D341Med (cell line): Measurements from ENCODE around the gene ACTR6.
A peak's percentile ranks its signal among the peaks of the same experiment; 100 is the strongest.
"Not testable (repeated sequence)": the region's sequence is repeated elsewhere in the genome, so short reads cannot be mapped to it uniquely, and the experiment has no call there.

ENCODE experiments used
- DNase-seq: peaks from one replicate; pipeline ENCODE4 v3.0.0; 2012; ENCODE audit warnings: low spot score

ACTR6 gene

DNA sequence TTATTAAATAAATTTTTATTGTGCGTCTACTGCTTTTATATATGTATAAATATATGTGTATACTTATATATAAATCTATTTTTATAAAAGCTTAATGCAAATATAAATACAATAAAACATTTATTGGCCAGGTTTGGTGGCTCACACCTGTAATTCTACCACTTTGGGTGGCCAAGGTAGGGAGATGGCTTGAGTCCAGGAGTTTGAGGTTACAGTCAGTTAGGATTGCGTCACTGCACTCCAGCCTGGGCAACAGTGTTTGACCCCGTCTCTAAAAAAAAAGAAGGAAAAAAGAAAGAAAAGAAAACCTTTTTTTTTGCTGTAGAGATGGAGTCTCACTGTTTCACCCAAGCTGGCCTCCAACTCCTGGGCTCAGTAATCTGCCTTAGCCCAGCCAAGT, 20.9 kb downstream of the ACTR6 start:
- no peak for DNase-seq

- DNase-seq: not testable (repeated sequence)
Measured at GRCh38 chr12:100222173-100222572, 21.6 kb downstream of the ACTR6 start.

DNA sequence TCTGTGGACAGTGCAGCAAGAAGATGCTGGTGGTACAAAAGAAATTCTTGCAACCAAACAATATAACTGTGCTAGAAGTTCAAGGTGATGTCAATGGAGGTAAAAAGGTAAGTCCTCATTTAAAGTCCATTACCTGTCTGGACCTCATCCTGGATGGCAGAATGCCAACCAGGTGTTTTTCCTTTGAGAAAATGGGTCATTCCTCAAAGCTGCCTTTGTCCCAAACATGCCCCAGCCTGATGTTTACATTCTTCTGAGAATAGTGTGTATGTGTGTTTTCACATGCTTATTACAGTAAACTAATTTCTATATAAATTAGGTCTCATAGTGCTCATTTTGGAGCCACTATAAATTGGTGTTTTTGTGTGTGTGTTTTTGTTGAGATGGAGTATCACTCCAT, 24.9 kb downstream of the ACTR6 start:
- no peak for DNase-seq

- DNase-seq: peak; percentile 41
Measured at GRCh38 chr12:100229036-100229635, 28.5 kb downstream of the ACTR6 start.

- no peak for DNase-seq
Measured at GRCh38 chr12:100229876-100230275, 29.3 kb downstream of the ACTR6 start.

- not testable (repeated sequence) for DNase-seq
Measured at GRCh38 chr12:100231873-100232272, 31.3 kb downstream of the ACTR6 start.

GRCh38 chr12:100234166-100234565, 33.6 kb downstream of the ACTR6 start:
- DNase-seq: no peak

- DNase-seq: peak; percentile 50
Measured at GRCh38 chr12:100234591-100235304, 34.1 kb downstream of the ACTR6 start.

DNA sequence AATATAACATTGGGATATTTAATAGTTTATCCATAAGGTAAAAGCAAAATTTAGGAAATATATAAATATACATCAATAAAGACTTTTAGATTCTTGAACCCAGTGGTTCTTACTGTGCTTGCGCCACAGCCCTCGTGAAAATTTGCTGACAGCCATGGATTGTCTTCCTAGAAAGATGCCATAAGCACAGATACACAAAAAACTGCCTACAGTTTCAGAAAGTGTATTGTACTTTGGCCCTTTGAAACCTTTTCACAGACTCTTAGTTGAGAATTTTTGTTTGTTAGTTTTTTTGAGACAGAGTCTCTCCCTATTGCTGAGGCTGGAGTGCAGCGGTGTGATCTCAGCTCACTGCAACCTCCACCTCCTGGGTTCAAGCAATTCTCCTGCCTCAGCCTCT, 38.2 kb downstream of the ACTR6 start:
- no peak for DNase-seq

DNA sequence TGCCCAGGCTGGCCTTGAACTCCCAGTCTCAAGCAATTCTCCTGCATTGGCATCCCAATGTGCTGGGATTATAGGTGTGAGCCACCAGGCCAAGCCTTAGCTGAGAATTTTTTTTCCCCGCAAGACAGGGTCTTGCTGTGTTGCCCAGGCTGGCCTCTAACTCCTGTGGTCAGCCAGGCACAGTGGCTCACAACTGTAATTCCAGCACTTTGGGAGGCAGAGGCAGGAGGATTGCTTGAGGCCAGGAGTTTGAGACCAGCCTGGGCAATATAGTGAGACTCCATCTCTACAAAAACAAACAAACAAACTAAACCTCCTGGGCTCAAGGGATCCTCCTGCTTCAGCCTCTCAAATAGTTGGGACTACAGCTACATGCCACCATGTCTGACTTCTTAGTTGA, 39.0 kb downstream of the ACTR6 start:
- no peak for DNase-seq

DNA sequence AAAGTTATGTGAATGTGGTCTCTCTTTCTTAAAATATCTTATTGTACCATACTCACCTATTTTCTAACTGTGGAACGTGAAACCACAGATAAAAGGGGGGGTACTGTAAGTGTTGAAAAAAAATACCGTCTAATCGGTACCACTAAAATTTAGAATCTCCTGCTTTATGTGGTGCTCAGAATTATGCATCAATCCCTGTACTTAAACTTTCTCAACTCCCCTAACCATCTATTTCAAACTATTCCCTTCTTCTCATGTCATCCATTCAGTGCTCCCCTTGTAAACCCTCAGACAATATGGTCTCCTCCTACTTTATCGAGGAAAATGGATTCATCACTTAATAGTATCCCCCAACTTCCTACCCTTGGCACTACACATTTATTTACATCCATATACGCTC, 42.5 kb downstream of the ACTR6 start:
- no peak for DNase-seq

DNA sequence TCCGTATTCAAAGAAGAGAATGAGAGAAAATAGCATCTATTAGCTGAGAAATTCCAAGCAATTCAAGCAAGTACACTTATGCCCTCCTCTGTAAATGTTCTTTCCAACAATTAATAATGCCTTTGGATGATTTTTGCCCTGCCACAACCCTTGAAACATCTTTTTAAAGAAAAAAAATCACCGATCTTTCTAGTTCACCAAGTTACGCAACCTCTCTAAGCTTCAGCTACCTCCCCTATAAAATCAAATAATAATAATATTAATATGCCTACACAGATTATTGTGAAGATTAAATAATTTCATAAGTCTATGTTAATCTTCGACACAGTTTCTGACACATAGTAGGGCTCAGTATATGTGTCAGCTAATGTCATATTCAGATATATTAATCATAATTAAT, 47.1 kb downstream of the ACTR6 start:
- no peak for DNase-seq

DNA sequence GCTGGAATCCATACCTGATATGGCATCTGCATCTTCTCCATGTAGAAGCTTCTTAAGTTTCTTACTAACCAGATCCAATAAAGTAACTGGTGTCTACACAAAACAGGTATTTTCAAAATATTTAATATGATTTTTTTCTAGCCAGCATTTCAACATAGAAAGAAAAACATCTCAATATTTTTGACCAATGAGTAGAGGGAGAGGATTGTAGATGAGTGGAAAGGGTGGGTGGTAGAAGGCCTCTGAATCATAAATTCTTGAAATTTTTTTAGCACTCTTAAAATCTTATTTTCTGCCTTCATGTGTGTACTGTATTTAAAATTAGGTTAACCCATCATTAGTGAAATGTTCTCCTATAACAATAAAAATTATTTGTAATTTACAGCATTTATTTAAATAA, 48.3 kb downstream of the ACTR6 start:
- no peak for DNase-seq

- DNase-seq: no peak
Measured at GRCh38 chr12:100249941-100250340, 49.3 kb downstream of the ACTR6 start.

- DNase-seq: no peak
Measured at GRCh38 chr12:100251917-100252316, 51.3 kb downstream of the ACTR6 start.

DNA sequence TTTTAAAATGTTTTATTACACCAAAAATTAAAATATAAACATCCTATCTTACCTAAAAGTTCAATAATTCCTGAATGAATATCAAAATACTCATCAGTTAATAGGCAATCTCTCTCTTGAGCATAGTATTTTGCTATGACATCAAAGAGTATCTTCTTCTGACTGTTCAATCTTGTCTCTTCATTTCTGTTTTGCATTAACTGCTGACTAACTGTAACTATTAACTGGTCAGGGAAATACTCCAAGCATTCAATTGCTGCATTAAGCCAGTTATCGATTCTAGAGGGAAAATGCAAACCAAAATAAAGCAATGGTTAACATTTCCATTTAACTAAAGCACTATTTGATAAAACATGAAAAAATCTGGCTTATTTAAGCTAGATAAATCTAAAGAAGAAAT, 52.8 kb downstream of the ACTR6 start:
- no peak for DNase-seq

- no peak for DNase-seq
Measured at GRCh38 chr12:100254876-100255275, 54.3 kb downstream of the ACTR6 start.

GRCh38 chr12:100258127-100258526, 57.5 kb downstream of the ACTR6 start:
- no peak for DNase-seq

GRCh38 chr12:100263131-100263530, 62.5 kb downstream of the ACTR6 start:
- no peak for DNase-seq

DNA sequence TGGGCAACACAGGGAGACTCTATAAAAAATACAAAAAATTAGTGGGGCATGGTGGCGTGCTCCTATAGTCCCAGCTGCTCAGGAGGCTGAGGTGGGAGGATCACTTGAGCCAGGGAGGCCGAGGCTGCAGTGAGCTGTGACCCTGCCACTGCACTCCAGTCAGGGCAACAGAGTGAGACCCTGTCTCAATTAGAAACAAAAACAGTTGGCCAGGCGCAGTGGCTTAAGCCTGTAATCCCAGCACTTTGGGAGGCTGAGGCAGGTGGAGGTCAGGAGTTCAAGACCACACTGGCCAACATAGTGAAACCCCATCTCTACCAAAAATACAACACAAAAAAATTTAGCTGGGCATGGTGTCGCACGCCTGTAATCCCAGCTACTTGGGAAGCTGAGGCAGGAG, 64.5 kb downstream of the ACTR6 start:
- not testable (repeated sequence) for DNase-seq

DNA sequence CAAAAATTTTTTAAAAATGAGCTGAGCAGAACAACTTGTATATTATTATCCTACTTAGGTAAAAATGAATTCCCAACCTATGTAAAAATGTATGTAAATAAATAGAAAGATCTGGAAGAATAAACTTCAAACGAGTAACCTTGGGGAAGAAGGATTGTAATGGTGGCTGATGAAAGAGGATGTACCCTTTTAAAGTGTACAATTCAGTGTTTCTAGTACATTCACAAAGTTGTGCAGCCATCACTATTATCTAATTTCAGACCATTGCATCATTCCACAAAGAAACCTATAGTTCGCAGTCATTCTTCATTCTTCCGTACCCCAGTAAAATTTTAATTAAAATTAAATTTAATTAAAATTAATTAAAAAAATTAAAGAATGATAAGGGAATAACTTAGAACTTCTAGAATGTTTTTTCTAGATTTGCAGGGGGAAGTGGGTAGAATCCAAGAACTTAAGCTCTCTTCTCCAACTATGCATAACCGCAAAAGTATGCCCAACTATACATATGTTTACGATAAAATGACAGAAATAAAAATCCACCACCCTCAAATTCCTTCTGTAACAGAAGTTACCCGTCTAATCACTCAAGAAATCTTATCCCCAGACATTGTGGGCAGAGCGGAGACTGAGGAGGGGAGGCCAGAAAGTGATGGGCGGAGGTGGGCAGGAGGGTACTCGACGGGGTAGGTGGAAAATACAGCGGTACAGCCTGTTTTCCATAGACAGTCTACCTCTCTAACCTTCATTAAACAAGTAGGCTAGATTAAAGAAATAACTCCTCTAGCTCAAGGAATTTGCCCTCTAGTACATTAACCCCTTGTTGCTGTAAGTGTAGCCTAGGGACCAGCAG, 65.3 kb downstream of the ACTR6 start:
- DNase-seq: peak; percentile 57

GRCh38 chr12:100266585-100266834, 65.9 kb downstream of the ACTR6 start:
- peak; percentile 93 for DNase-seq

- DNase-seq: peak; percentile 95
Measured at GRCh38 chr12:100266835-100267602, 66.4 kb downstream of the ACTR6 start, which contains the start of the genes DEPDC4 and SCYL2. TSS of gene DEPDC4 (minus strand) at chr12:100267079. CDS start at chr12:100267076, 3 bp downstream. TSS of gene SCYL2 (plus strand) at chr12:100267177. CDS start at chr12:100282971, 15,794 bp downstream.
